Liver (tissue), 9 donors: ENCODE data around the gene SMARCB1. TPM values are rescaled to one million over a fixed set of nuclear protein-coding genes. Genes with fewer than 3 reads are reported as not detected.

Experiments used
- DNase-seq: peaks from one replicate; pipeline ENCODE4 v3.0.0-alpha.2; 2017; ENCODE audit warnings: low spot score
- H3K27ac ChIP-seq, 2 donors: one replicate each; pipeline ENCODE4 v1.7.0; 2013; ENCODE audit warnings: inconsistent platforms in 2 of 2, low read length in 2 of 2, control low read depth in 1 of 2, low read depth in 1 of 2, mild to moderate bottlenecking in 1 of 2
- H3K27me3 ChIP-seq, 4 donors: one replicate each; pipeline versions ENCODE4 v1.6.1 to v1.7.0; 2013; ENCODE audit warnings: low read length in 3 of 4, inconsistent platforms in 1 of 4, mild to moderate bottlenecking in 1 of 4, moderate library complexity in 1 of 4; ENCODE audit not compliant: control insufficient read depth in 4 of 4, insufficient read depth in 4 of 4
- H3K36me3 ChIP-seq, 4 donors: one replicate each; pipeline versions ENCODE4 v1.6.1 to v1.7.0; 2013; ENCODE audit warnings: low read length in 3 of 4, mild to moderate bottlenecking in 3 of 4, low read depth in 1 of 4, moderate library complexity in 1 of 4; ENCODE audit not compliant: control insufficient read depth in 4 of 4, insufficient read depth in 3 of 4
- H3K4me1 ChIP-seq, 4 donors: one replicate each; pipeline versions ENCODE4 v1.6.1 to v1.7.0; 2013; ENCODE audit warnings: low read length in 3 of 4, mild to moderate bottlenecking in 3 of 4, moderate library complexity in 1 of 4; ENCODE audit not compliant: control insufficient read depth in 4 of 4, insufficient read depth in 4 of 4
- H3K4me3 ChIP-seq, 3 donors: one replicate each; pipeline versions ENCODE4 v1.6.1 to v1.7.0; 2013; ENCODE audit warnings: low read length in 3 of 3, control low read depth in 1 of 3, low read depth in 1 of 3, mild to moderate bottlenecking in 1 of 3
- H3K9ac ChIP-seq, 2 donors: one replicate each; pipeline ENCODE4 v1.7.0; 2013; ENCODE audit warnings: low read length in 2 of 2, mild to moderate bottlenecking in 2 of 2, moderate library complexity in 2 of 2, control low read depth in 1 of 2, low read depth in 1 of 2
- H3K9me3 ChIP-seq, 4 donors: one replicate each; pipeline versions ENCODE4 v1.6.1 to v1.7.0; 2013; ENCODE audit warnings: low read length in 3 of 4; ENCODE audit not compliant: control insufficient read depth in 4 of 4
- ATF3 ChIP-seq: IDR thresholded peaks from 2 replicates; pipeline ENCODE4 v1.6.1; 2016; ENCODE audit warnings: antibody characterized with exemption
- FOXA1 ChIP-seq: IDR thresholded peaks from 2 replicates; pipeline ENCODE4 v1.6.1; 2016; ENCODE audit warnings: antibody characterized with exemption
- GABPA ChIP-seq, 2 donors: IDR thresholded peaks in 1 of 2; conservative IDR thresholded peaks in 1 of 2; 2 replicates each; pipeline ENCODE4 v1.6.1; 2016; ENCODE audit warnings: antibody characterized with exemption in 2 of 2, mild to moderate bottlenecking in 1 of 2, moderate library complexity in 1 of 2
- HNF4A ChIP-seq, 2 donors: conservative IDR thresholded peaks; 2 replicates each; pipeline ENCODE4 v1.6.1; 2016; ENCODE audit warnings: antibody characterized with exemption in 2 of 2, mild to moderate bottlenecking in 2 of 2
- HNF4G ChIP-seq: IDR thresholded peaks from 2 replicates; pipeline ENCODE4 v1.6.1; 2016; ENCODE audit warnings: antibody characterized with exemption
- NR2F2 ChIP-seq: IDR thresholded peaks from 2 replicates; pipeline ENCODE4 v1.6.1; 2016; ENCODE audit warnings: antibody characterized with exemption
- RAD21 ChIP-seq, 2 donors: IDR thresholded peaks; 2 replicates each; pipeline ENCODE4 v1.6.1; 2016; ENCODE audit warnings: antibody characterized with exemption in 2 of 2, mild to moderate bottlenecking in 2 of 2
- REST ChIP-seq: IDR thresholded peaks from 2 replicates; pipeline ENCODE4 v1.6.1; 2016; ENCODE audit warnings: antibody characterized with exemption, mild to moderate bottlenecking
- RXRA ChIP-seq, 2 donors: IDR thresholded peaks; 2 replicates each; pipeline ENCODE4 v1.6.1; 2017 to 2018; ENCODE audit warnings: antibody characterized with exemption in 2 of 2, mild to moderate bottlenecking in 1 of 2
- SP1 ChIP-seq: IDR thresholded peaks from 2 replicates; pipeline ENCODE4 v1.6.1; 2018; ENCODE audit warnings: antibody characterized with exemption, mild to moderate bottlenecking
- TAF1 ChIP-seq: conservative IDR thresholded peaks from 2 replicates; pipeline ENCODE4 v1.6.1; 2016; ENCODE audit warnings: antibody characterized with exemption, mild to moderate bottlenecking
- YY1 ChIP-seq: IDR thresholded peaks from 2 replicates; pipeline ENCODE4 v1.6.1; 2016; ENCODE audit warnings: antibody characterized with exemption, mild to moderate bottlenecking
- WGBS: extraction: QIAGEN DNeasy Blood & Tissue Kit; methylation state at CpG from one replicate; pipeline ENCODE4 v1.1.7; 2013; 5-methylcytosine and 5-hydroxymethylcytosine counted together
- polyA plus RNA-seq, 2 donors: library from polyadenylated mRNA; stranded (reverse) in 1 of 2; unstranded in 1 of 2; fragments of 200-250 nt in 1 of 2; fragments of >200 nt in 1 of 2; fragmentation: Nextera tagmentation in 1 of 2; extraction: Ambion mirVana in 1 of 2; gene quantifications; one replicate each; pipeline versions ENCODE4 v1.2.1 to v1.2.3, GENCODE V29; 2013 to 2015
- total RNA-seq, 2 donors: library from RNA; depleted of rRNA; stranded (reverse); fragments of >200 nt; gene quantifications; one replicate each; pipeline ENCODE4 v1.2.3, GENCODE V29; 2014
- TF ChIP-seq, protein P1 (sequence below): IDR thresholded peaks from 2 replicates; pipeline ENCODE4 v1.6.1; 2016; ENCODE audit warnings: antibody characterized with exemption
- TF ChIP-seq, protein P2 (sequence below): fragments of 150-350 bp; IDR thresholded peaks from 2 replicates; pipeline ENCODE4 v1.5.1; 2017; ENCODE audit warnings: improper control_type of control experiment, low read depth, low read length; ENCODE audit not compliant: missing input control
- donor health status: healthy.
- donor health status: healthy.
- donor health status: healthy.
- donor health status: healthy.
- donor health status: healthy.

SMARCB1 gene
- total and polyA plus RNA-seq, 4 donors, result 15.1 to 22.5 (median 19.1) TPM

DNA sequence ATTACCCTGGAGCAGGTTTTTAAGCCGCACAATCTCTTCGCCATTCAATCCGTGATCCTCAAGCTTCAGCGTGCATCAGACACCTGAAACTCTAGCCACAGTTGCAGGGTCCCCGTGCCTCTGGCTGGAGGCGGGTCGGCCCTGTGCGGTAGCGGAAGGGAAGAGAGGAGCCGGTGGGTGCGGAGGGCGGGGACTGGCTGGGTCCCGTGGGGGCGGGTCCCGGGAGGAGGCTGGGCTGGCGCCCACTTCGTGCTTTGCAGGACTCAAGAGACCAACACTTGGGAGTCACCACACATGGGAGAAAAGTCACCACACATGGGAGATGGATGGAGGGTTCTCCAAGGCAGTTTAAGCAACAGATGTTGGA lies 23.2 kb upstream of the SMARCB1 start:
- no peaks in the 10 kb centered on the region for H3K9me3 ChIP-seq
- peaks cover 16 to 44% (median 32%) of the 10 kb centered on the region in 4 donors for H3K4me1 ChIP-seq

More for the DNA sequence above, 23.2 kb upstream of the SMARCB1 start:
- TF ChIP-seq YY1 (no peak), HNF4A (conservative IDR thresholded peaks at IDR 0.05) (no peak), SP1 (no peak), FOXA1 (no peak), NR2F2 (no peak), REST (no peak), HNF4G (no peak), ATF3 (no peak), RAD21 (IDR thresholded peaks at IDR 0.05) (no peak), TAF1 (no peak), RXRA (IDR thresholded peaks at IDR 0.05) (no peak), GABPA (IDR thresholded peaks at IDR 0.05 in 1 of 2, conservative IDR thresholded peaks at IDR 0.05 in 1 of 2) (no peak)
- TF ChIP-seq, protein P1, sequence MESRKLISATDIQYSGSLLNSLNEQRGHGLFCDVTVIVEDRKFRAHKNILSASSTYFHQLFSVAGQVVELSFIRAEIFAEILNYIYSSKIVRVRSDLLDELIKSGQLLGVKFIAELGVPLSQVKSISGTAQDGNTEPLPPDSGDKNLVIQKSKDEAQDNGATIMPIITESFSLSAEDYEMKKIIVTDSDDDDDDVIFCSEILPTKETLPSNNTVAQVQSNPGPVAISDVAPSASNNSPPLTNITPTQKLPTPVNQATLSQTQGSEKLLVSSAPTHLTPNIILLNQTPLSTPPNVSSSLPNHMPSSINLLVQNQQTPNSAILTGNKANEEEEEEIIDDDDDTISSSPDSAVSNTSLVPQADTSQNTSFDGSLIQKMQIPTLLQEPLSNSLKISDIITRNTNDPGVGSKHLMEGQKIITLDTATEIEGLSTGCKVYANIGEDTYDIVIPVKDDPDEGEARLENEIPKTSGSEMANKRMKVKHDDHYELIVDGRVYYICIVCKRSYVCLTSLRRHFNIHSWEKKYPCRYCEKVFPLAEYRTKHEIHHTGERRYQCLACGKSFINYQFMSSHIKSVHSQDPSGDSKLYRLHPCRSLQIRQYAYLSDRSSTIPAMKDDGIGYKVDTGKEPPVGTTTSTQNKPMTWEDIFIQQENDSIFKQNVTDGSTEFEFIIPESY, result no peak
- TF ChIP-seq, protein P2, sequence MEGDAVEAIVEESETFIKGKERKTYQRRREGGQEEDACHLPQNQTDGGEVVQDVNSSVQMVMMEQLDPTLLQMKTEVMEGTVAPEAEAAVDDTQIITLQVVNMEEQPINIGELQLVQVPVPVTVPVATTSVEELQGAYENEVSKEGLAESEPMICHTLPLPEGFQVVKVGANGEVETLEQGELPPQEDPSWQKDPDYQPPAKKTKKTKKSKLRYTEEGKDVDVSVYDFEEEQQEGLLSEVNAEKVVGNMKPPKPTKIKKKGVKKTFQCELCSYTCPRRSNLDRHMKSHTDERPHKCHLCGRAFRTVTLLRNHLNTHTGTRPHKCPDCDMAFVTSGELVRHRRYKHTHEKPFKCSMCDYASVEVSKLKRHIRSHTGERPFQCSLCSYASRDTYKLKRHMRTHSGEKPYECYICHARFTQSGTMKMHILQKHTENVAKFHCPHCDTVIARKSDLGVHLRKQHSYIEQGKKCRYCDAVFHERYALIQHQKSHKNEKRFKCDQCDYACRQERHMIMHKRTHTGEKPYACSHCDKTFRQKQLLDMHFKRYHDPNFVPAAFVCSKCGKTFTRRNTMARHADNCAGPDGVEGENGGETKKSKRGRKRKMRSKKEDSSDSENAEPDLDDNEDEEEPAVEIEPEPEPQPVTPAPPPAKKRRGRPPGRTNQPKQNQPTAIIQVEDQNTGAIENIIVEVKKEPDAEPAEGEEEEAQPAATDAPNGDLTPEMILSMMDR, result no peak
- Histone ChIP-seq H3K36me3 (peaks cover 0 to 6% (median 4%) of the 10 kb centered on the region in 4 donors), H3K9ac (no peak overlapping the region), H3K27ac (no peak overlapping the region), H3K4me3 (peak overlapping the region in 1 of 3 donors; percentile 4), H3K27me3 (no peaks in the 10 kb centered on the region)
- no peak for DNase-seq
- 68% methylated on average over 17 of the region's 17 CpGs for WGBS
